Kidney capillary endothelial cell (primary cell): ENCODE results near the gene NRIP1.

ENCODE experiments used
- DNase-seq: peaks from one replicate; pipeline ENCODE4 v3.0.0-alpha.2; 2018; ENCODE audit warnings: low spot score

NRIP1 gene

GRCh38 chr21:15064576-15065391 lies at the start of gene NRIP1:
TSS of gene NRIP1 (minus strand) at chr21:15065000. CDS start at chr21:14968192, 96,808 bp downstream.
- peak; percentile 75 for DNase-seq

GRCh38 chr21:15112858-15113257 lies 48.1 kb upstream of the NRIP1 start:
- DNase-seq = no peak

- DNase-seq = no peak
These were observed 44.0 kb upstream of the NRIP1 start for GRCh38 chr21:15108801-15109200.

- DNase-seq = no peak
These were observed 39.7 kb upstream of the NRIP1 start for GRCh38 chr21:15104470-15104869.

GRCh38 chr21:15098908-15099307 lies 34.1 kb upstream of the NRIP1 start:
- DNase-seq = no peak

- DNase-seq = no peak
These were observed 33.4 kb upstream of the NRIP1 start for GRCh38 chr21:15098181-15098580.

GRCh38 chr21:15097580-15097979 lies 32.8 kb upstream of the NRIP1 start:
- DNase-seq = no peak

- no peak for DNase-seq
These were observed 31.3 kb upstream of the NRIP1 start for GRCh38 chr21:15096146-15096545.

GRCh38 chr21:15095326-15095725 lies 30.5 kb upstream of the NRIP1 start:
- DNase-seq = no peak

GRCh38 chr21:15094706-15095105 lies 29.9 kb upstream of the NRIP1 start:
- DNase-seq = no peak

- no peak for DNase-seq
These were observed 28.4 kb upstream of the NRIP1 start for GRCh38 chr21:15093216-15093615.

- no peak for DNase-seq
These were observed 27.9 kb upstream of the NRIP1 start for GRCh38 chr21:15092745-15093144.

- no peak for DNase-seq
These were observed 25.6 kb upstream of the NRIP1 start for GRCh38 chr21:15090390-15090789.

GRCh38 chr21:15088488-15088887 lies 23.7 kb upstream of the NRIP1 start:
- DNase-seq = no peak

- DNase-seq = no peak
These were observed 19.9 kb upstream of the NRIP1 start for GRCh38 chr21:15084668-15085067.

GRCh38 chr21:15080526-15080925 lies 15.7 kb upstream of the NRIP1 start:
- no peak for DNase-seq

GRCh38 chr21:15079269-15079668 lies 14.5 kb upstream of the NRIP1 start:
- DNase-seq = no peak

- no peak for DNase-seq
These were observed 13.4 kb upstream of the NRIP1 start for GRCh38 chr21:15078180-15078579.

GRCh38 chr21:15077529-15078145 lies 12.8 kb upstream of the NRIP1 start:
- no peak for DNase-seq

GRCh38 chr21:15076730-15077129 lies 11.9 kb upstream of the NRIP1 start:
- DNase-seq = no peak

- no peak for DNase-seq
These were observed 6.2 kb upstream of the NRIP1 start for GRCh38 chr21:15071009-15071408.

GRCh38 chr21:15066123-15066575 lies 1.3 kb upstream of the NRIP1 start:
- DNase-seq = no peak

- DNase-seq = peak; percentile 68
These were observed 757 bp upstream of the NRIP1 start for GRCh38 chr21:15065392-15066122.
